Effector memory CD8-positive, alpha-beta T cell (primary cell): Measurements from ENCODE around the gene ALPK1.
"Not testable (repeated sequence)": the region's sequence is repeated elsewhere in the genome, so short reads cannot be mapped to it uniquely, and the experiment has no call there.

ENCODE experiments used
- ATAC-seq: fragments of 150-1000 bp; cut with Tn5 transposase; replicated peaks from 2 replicates; pipeline ENCODE4 v1.10.0; 2021; ENCODE audit warnings: mild to moderate bottlenecking, moderate library complexity
- DNase-seq, 3 experiments: peaks; one replicate each; pipeline ENCODE4 v3.0.0; 2021
- H3K27ac Mint-ChIP-seq, 2 donors: one replicate each; pipeline ENCODE4 v1.8.0; 2022; ENCODE audit warnings: mild to moderate bottlenecking in 2 of 2, mixed read lengths in 2 of 2, moderate library complexity in 2 of 2
- H3K27me3 Mint-ChIP-seq, 2 donors: one replicate each; pipeline ENCODE4 v1.8.0; 2022; ENCODE audit warnings: mixed read lengths in 2 of 2
- H3K36me3 Mint-ChIP-seq: one replicate; pipeline ENCODE4 v1.8.0; 2022; ENCODE audit warnings: mild to moderate bottlenecking, moderate library complexity, mixed read lengths; ENCODE audit not compliant: insufficient read depth
- H3K4me1 Mint-ChIP-seq, 2 donors: one replicate each; pipeline ENCODE4 v1.8.0; 2022; ENCODE audit warnings: low read depth in 2 of 2, mixed read lengths in 2 of 2
- H3K4me3 Mint-ChIP-seq, 2 donors: one replicate each; pipeline ENCODE4 v1.8.0; 2022; ENCODE audit warnings: mild to moderate bottlenecking in 2 of 2, mixed read lengths in 2 of 2, moderate library complexity in 2 of 2
- H3K9me3 Mint-ChIP-seq, 2 donors: one replicate each; pipeline ENCODE4 v1.8.0; 2022; ENCODE audit warnings: mixed read lengths in 2 of 2

Gene ALPK1

GRCh38 chr4:112290341-112290740 lies 6.8 kb upstream of the ALPK1 start:
- peaks cover 11% of the 10 kb centered on the region for H3K36me3 Mint-ChIP-seq
- H3K4me1 Mint-ChIP-seq, result peaks cover 24 to 34% of the 10 kb centered on the region in 2 donors
- H3K27ac Mint-ChIP-seq, result no peak overlapping the region
- H3K4me3 Mint-ChIP-seq, result no peak overlapping the region
- DNase-seq, result no peak
- no peak for ATAC-seq
- no peaks in the 10 kb centered on the region for H3K9me3 Mint-ChIP-seq
- H3K27me3 Mint-ChIP-seq, result no peaks in the 10 kb centered on the region

GRCh38 chr4:112299721-112300120 lies 2.6 kb downstream of the ALPK1 start:
- Mint-ChIP-seq H3K27ac (no peak overlapping the region), H3K4me1 (peaks cover 1 to 4% of the 10 kb centered on the region in 2 donors), H3K9me3 (no peaks in the 10 kb centered on the region), H3K27me3 (no peaks in the 10 kb centered on the region), H3K36me3 (peaks cover 2% of the 10 kb centered on the region), H3K4me3 (no peak overlapping the region)
- no peak for DNase-seq
- no peak for ATAC-seq

- no peaks in the 10 kb centered on the region for H3K9me3 Mint-ChIP-seq
- ATAC-seq, result peak; percentile 59
- no peaks in the 10 kb centered on the region for H3K4me1 Mint-ChIP-seq
Measured at GRCh38 chr4:112302320-112303274, 5.4 kb downstream of the ALPK1 start.

GRCh38 chr4:112305477-112305876 lies 8.3 kb downstream of the ALPK1 start:
- not testable (repeated sequence) for H3K27ac Mint-ChIP-seq, ATAC-seq, H3K36me3 Mint-ChIP-seq, H3K4me3 Mint-ChIP-seq, DNase-seq, H3K9me3 Mint-ChIP-seq, H3K4me1 Mint-ChIP-seq, H3K27me3 Mint-ChIP-seq

More at GRCh38 chr4:112302320-112303274, 5.4 kb downstream of the ALPK1 start:
- Mint-ChIP-seq H3K27me3 (no peaks in the 10 kb centered on the region), H3K4me3 (no peak overlapping the region), H3K27ac (no peak overlapping the region), H3K36me3 (no peaks in the 10 kb centered on the region)
- DNase-seq, result no peak

- DNase-seq, H3K27ac Mint-ChIP-seq, ATAC-seq, H3K9me3 Mint-ChIP-seq, H3K27me3 Mint-ChIP-seq, H3K4me1 Mint-ChIP-seq, H3K4me3 Mint-ChIP-seq, H3K36me3 Mint-ChIP-seq: not testable (repeated sequence)
Measured at GRCh38 chr4:112309263-112309791, 12.2 kb downstream of the ALPK1 start.

- Mint-ChIP-seq H3K27me3 (peaks cover 0 to 11% of the 10 kb centered on the region in 2 donors), H3K27ac (no peak overlapping the region), H3K4me3 (no peak overlapping the region), H3K36me3 (no peaks in the 10 kb centered on the region), H3K4me1 (peaks cover 0 to 3% of the 10 kb centered on the region in 2 donors), H3K9me3 (no peaks in the 10 kb centered on the region)
- ATAC-seq (no peak), DNase-seq (no peak)
Measured at GRCh38 chr4:112311516-112311915, 14.3 kb downstream of the ALPK1 start.

GRCh38 chr4:112312610-112313239 lies 15.6 kb downstream of the ALPK1 start:
- DNase-seq, result no peak
- H3K27ac Mint-ChIP-seq, result no peak overlapping the region
- no peak overlapping the region for H3K4me3 Mint-ChIP-seq
- H3K9me3 Mint-ChIP-seq, result no peaks in the 10 kb centered on the region
- H3K4me1 Mint-ChIP-seq, result peaks cover 0 to 3% of the 10 kb centered on the region in 2 donors
- peaks cover 0 to 12% of the 10 kb centered on the region in 2 donors for H3K27me3 Mint-ChIP-seq
- H3K36me3 Mint-ChIP-seq, result no peaks in the 10 kb centered on the region
- ATAC-seq, result no peak

GRCh38 chr4:112315446-112315845 lies 18.3 kb downstream of the ALPK1 start:
- Mint-ChIP-seq H3K27me3 (peaks cover 0 to 12% of the 10 kb centered on the region in 2 donors), H3K4me3 (no peak overlapping the region), H3K9me3 (no peaks in the 10 kb centered on the region), H3K4me1 (peaks cover 0 to 7% of the 10 kb centered on the region in 2 donors), H3K36me3 (no peaks in the 10 kb centered on the region), H3K27ac (no peak overlapping the region)
- no peak for ATAC-seq
- no peak for DNase-seq

GRCh38 chr4:112316360-112316759 lies 19.2 kb downstream of the ALPK1 start:
- H3K4me1 Mint-ChIP-seq, result peaks cover 0 to 7% of the 10 kb centered on the region in 2 donors
- DNase-seq, result no peak
- H3K4me3 Mint-ChIP-seq, result no peak overlapping the region
- no peaks in the 10 kb centered on the region for H3K36me3 Mint-ChIP-seq
- peaks cover 0 to 12% of the 10 kb centered on the region in 2 donors for H3K27me3 Mint-ChIP-seq
- H3K27ac Mint-ChIP-seq, result no peak overlapping the region
- no peak for ATAC-seq
- H3K9me3 Mint-ChIP-seq, result no peaks in the 10 kb centered on the region

- no peak for DNase-seq
- no peaks in the 10 kb centered on the region for H3K36me3 Mint-ChIP-seq
- H3K27ac Mint-ChIP-seq, result no peak overlapping the region
- H3K9me3 Mint-ChIP-seq, result no peaks in the 10 kb centered on the region
- ATAC-seq, result peak; percentile 68
- peaks cover 0 to 9% of the 10 kb centered on the region in 2 donors for H3K4me1 Mint-ChIP-seq
- no peak overlapping the region for H3K4me3 Mint-ChIP-seq
- peaks cover 0 to 6% of the 10 kb centered on the region in 2 donors for H3K27me3 Mint-ChIP-seq
Measured at GRCh38 chr4:112318239-112319142, 21.3 kb downstream of the ALPK1 start.

- H3K4me1 Mint-ChIP-seq, result peaks cover 0 to 9% of the 10 kb centered on the region in 2 donors
- no peaks in the 10 kb centered on the region for H3K27me3 Mint-ChIP-seq
- peak; percentile 79 to 81 (median 80) for DNase-seq
- no peaks in the 10 kb centered on the region for H3K36me3 Mint-ChIP-seq
- H3K9me3 Mint-ChIP-seq, result no peaks in the 10 kb centered on the region
- no peak overlapping the region for H3K27ac Mint-ChIP-seq
- ATAC-seq, result peak; percentile 91
- no peak overlapping the region for H3K4me3 Mint-ChIP-seq
Measured at GRCh38 chr4:112321776-112322684, 24.9 kb downstream of the ALPK1 start.

- Mint-ChIP-seq H3K27ac (no peak overlapping the region), H3K27me3 (no peaks in the 10 kb centered on the region), H3K36me3 (no peaks in the 10 kb centered on the region), H3K4me1 (peaks cover 0 to 9% of the 10 kb centered on the region in 2 donors), H3K9me3 (no peaks in the 10 kb centered on the region), H3K4me3 (no peak overlapping the region)
- no peak for ATAC-seq
- no peak for DNase-seq
Measured at GRCh38 chr4:112322866-112323265, 25.7 kb downstream of the ALPK1 start.
